Tongue (tissue), 2 donors: Measurements from ENCODE around the gene DAB1. TPM values are rescaled to one million over a fixed set of nuclear protein-coding genes. Genes with fewer than 3 reads are reported as not detected.

Experiments
- DNase-seq: peaks from one replicate; pipeline ENCODE4 v3.0.0-alpha.2; 2015
- total RNA-seq: library from RNA; depleted of rRNA; stranded (reverse); fragments of >200 nt; gene quantifications from one replicate; pipeline ENCODE4 v1.2.3, GENCODE V29; 2014

DAB1 gene
- total RNA-seq, 1 donor from 2014 or later: 2.5 TPM

DNA sequence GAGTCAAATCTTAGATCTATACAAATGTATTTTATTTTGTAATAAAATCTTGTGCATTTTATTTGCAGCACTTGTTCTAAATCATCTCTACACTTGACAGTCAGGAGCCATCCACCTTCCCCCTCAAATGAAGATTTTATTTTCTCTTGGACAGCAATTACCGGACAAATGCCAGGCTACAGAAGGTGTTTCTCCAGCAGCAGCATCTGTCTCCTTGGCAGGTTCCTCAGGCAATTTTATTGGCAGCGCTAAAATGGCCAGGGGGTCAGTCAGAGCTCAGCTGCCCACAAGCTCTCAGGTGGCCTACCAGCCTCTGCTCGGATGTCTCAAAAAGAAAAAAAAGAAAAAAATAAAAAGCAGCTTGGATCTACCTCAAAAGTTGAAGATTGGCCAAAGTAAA is 107.6 kb downstream of the DAB1 start:
- DNase-seq: no peak

DNA sequence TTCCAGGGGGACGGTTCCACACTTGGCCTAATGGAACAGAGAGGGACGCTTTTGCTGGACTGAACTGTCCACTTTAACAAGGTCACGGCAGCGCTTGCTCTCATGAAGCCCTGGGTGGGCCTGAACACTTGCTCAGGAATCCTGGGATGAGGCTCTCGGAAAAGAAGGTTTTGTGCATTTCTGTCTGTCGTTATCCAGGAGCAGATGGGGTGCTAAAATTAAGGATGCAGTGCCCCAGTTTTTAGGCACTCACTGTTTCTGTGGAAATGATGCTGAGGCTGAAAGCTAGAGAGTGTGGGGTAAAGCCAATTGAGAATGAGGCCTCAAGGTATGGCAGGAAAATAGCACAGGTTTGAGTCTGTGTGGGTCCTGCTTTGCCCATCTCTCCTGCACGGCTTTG is 111.0 kb downstream of the DAB1 start:
- no peak for DNase-seq

DNA sequence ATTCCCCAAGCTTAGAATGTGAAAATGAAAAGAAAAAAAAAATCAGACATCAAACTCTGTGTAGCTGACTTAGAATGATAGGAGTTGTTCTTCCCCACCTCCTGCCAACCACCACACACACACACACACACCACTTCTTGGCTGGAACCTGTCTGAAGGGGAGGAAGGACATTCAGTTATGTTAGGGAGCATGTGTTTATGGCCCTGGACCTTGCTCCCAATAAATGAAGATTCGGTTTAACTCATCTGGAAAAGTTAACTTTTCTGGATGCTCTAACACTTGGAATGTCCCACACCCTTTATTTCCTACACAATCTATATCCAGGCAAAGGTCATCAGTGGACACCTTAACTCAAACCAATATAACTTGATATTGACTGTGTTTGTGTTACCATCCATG is 112.4 kb downstream of the DAB1 start:
- no peak for DNase-seq

DNA sequence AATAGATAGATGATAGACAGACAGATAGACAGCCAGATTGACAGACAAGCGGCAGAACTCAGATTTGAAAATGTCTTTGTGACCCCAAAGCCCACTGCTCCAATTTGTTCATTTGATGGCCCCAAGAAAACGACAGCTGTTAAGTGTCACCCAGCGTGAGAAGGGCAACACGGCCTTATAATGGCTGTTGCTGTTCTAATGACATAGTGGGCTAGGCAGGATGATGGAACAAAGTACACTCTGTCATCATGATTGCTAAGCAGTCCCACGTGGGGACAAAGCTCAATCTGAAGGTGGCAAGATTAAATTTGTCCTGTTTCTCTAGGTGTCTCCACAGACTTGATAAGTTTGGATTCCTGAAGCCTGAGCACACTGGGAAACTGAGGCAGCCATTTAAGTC is 112.9 kb downstream of the DAB1 start:
- DNase-seq: no peak

DNA sequence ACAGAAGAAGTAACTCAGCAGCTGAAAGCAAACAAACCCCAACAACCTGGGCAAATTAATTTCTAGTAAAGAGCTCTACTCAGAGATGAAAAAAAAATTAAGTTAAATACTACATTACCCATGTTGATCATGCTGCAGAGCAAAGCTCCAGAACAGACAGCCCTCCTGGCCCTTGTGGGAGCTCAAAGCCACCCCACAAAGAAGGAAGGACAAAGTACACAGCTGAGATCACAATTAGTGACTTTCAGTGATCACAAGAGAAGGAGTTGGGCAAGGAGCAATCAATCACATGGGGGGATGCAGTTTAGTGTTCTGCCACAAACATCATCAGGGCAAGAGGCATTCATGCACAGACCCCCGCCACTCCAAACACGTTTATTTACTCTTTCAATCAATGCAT is 114.2 kb downstream of the DAB1 start:
- no peak for DNase-seq

DNA sequence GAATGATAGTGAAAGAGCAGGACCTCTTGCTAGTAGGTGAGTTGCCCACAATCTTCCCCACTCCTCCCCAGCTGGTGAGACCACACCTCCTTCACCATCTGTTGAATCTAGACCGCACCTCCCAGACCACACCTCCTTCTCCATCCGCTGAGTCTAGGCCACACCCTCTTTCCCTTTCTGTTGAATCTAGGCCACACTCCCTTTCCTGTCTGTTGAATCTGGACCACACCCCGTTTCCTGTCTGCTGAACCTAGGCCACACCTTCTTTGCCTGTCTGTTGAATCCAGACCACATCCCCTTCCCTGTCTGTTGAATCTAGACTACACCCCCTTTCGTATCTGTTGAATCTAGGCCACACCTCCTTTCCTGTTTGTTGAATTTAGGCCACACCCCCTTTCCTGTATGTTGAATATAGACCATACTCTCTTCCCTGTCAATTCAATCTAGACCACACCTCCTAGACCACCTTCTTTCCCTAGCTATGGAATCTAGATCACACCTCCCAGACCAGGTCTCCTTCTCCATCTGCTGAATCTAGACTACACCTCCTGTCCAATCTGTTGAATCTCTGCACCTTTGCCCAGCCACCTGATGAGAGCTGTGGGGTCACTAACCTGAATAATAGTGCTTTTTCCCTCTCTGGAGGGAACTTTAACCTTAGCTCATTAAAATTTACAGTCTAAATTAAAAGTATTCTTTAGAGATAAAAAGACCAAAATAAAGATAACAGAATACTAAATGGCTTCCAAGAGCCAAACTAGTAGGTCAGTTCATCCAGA is 116.3 kb downstream of the DAB1 start:
- DNase-seq: no peak

DNA sequence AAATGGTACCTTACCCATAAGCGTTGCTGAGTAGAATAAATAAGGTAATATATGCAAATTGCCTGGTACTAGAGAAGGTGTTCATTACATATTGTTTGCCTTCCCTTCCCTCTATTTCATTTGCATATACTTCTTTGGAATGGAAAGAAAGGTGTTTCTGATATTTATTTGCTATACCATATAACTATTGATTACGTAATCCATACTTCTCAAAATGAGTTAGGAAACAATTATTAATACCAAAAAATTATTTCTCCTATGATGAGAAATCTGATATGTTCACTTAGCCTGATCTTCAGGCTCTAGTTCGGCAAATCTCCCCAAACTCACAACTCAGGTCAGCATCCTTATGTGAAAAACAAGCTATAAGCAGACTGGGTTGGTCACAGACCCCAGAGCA is 119.3 kb downstream of the DAB1 start:
- DNase-seq: no peak

DNA sequence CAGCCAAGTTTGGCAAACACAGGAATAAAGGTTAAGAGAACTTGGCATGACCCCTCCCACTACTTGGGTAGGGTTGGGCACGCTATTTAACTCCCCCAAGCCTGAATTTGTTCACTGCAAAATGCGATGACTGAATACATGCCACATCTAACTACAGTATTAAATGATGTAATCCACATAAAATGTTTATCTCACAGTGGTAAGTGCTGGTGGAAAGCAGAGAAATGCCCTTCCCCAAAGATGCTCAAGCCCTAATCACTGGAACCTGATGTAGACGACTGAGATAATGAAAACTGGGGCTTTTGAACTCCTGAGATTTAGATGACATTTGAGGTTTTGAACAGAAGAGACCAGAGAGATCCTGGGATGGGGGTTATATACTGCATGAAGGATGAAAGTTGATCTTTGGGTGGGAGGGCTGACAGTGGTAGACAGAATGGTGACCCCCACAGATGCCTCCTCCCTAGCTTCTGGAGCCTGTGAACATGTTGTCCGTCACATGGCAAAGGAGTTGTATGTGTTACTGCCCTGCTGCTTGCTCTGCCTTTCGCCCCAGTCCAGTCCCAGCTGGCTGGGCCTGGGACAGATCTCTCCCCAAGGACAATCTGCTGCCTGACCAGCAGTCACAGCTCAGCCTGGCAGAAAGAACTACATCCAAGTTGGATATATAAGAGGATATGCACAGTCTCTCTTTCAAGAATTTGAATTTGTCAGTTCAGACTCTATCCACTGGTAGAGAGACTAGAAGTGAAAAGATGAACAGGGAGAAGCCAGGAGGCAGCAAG is 120.9 kb downstream of the DAB1 start:
- no peak for DNase-seq

DNA sequence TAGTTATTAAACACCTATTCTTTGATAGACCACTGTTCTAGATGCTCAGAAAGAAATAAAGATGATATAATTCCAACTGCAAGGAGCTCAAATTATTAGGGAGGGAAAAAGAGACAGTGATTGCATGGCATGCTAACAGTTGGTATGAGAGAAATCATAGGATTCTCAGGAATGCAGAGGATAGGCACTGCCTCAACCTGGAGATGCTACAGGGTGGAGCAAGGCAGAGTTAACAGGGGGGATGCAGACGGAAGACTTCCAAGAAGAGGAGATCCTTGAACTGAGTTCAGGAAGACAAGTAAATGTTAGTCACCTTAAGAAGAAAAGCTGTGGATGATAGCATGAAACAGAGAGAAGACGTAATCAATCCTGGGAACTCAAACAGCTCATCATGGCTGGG is 123.7 kb downstream of the DAB1 start:
- DNase-seq: no peak

DNA sequence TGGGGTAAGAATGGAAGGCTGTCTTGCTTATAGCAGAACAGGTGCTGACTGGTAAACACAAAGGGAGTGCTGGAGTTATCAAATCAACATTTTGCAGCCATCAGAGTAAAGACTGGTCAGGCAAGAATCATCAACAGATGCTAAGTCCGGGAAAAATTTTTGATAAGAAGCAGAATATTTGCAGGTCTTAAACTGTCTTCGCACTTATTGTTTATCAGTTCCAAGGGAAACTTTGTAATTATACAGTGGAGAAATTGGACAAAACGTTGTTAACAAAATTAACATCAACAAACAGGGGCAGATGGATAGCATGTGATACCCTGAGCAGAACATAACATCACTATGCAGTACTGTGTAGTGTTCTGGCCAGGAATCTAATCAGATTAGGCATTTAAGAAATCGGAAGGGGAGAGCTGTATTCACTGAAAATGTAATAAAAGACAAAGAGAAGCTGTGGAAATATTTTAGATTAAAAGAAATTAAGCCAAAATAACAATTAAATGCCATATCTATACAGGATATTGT is 127.1 kb downstream of the DAB1 start:
- DNase-seq: no peak

DNA sequence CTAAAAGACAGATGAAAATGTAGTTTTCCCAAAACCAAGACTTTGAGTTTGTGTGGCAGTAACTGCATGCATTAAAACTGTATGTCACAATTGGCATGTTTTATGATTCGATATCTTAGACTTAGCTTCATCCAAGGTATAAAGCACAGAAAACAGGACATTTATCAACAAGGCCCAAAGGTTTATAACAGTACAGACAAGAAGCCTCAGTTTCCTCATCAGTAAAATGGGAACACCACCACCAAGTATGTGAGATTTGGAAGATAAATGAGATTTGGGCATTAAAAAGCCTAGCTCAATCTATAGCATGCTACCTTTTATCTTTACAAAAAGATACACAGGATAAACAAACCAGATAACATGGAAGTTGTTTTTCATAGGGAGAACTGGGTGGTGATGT is 128.5 kb downstream of the DAB1 start:
- DNase-seq: no peak

DNA sequence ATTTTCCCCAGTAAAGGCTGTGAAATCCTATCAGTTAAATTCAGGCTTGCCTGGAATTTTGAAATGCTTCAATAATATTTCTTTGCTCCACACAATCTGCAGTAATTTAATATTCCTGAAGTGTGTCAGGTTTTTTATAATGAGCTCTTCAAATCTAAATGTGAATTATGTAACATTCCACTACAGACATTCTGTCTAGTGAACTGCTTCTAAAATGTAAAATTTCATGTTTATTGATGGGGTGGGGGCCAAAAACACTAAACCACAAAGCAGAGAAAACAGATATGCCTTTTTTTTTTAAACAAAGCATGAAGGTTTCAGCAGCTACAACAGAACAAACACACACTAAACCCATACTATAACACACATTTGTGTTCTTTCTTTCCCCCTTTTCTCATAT is 129.7 kb downstream of the DAB1 start:
- no peak for DNase-seq

DNA sequence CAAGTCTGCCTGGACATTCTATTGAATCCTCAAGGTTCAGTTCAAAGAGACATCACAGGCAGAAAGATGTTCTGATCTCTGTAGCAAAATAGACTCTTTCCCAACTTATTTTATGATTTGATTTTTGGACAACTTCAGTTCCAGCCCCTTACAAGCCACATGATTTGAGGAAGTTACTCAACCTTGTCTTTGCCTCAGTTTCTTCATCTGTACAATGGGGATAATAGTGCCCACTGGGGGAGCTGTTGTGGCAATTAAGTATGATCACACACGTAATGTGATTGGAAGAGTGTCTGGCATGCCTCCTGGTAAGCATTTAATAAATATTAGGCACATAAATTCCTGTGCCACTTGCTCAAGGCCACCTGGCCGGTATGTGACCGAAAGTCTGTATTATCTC is 130.6 kb downstream of the DAB1 start:
- no peak for DNase-seq

DNA sequence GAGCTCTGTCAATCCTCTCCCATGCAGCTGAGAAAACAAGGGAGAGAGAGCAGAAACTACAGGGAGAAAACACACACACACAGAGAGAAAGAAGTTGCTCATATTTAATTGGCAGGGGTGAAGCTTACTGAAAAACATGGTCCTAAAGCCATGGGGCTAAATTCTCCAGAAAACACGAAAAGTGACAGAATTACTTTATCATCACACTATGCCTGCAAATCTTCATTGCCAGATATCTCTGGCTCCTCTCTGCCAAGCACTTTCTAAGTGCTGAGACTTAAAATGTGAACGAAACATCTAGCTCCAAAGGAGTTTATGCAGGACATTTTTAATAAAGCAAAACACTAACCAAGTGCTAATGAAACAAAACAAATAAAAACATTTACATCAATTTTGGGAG is 134.1 kb downstream of the DAB1 start:
- no peak for DNase-seq

DNA sequence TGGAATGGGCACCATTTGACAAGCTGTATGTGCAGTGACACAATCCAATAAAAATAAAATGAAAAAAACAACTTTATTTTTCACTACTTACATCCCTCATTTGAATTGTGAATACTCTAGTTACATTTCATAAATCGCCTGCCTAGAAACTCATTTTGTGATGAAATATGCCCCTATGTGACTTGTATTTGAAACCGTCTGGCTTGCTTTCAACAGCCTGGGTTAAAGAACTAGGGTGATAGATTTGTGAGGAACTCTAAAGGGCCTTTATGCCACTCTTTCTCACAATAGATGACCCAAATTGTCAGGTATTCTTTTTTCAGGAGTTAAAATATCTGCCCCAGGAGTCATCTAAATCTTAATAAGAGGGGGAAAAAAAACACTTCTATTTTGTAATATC is 137.9 kb downstream of the DAB1 start:
- no peak for DNase-seq

DNA sequence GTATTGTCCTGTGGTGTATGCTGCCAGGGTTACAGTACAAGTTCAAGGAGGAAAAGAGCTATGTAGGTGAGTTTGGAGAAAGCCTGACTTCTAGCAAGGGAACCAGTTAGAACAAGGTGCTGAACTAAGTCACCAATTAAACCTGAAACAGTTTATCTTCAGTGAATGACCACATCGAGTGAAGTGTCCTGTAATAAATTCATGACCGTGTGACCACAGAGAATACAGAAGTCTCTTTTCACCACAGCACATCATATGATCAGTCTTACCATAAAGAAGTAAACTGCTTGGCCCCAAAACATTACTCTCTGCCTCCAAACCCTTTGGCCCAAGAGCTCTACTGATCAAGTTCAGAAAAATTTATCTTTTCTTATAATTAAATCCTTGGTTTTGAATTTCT is 141.4 kb downstream of the DAB1 start:
- no peak for DNase-seq

DNA sequence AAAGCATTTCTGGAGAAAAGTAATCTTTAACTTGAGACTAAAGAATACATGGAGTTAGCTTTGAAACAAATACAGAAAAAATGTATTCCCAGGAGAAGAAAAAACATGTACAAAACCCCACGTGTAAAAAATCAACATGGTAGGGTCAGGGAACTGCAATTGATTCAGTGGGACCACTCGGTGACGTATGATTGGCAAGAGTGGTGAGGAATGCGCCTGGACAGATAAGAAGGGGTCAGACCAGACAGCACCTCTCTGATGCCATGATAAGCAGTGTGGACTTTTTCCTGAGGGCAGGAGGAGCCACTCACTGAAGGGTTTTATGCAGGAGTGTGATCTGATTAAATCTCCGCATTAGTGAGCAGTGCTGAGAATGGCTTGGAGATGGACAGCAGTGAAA is 142.5 kb downstream of the DAB1 start:
- DNase-seq: no peak

DNA sequence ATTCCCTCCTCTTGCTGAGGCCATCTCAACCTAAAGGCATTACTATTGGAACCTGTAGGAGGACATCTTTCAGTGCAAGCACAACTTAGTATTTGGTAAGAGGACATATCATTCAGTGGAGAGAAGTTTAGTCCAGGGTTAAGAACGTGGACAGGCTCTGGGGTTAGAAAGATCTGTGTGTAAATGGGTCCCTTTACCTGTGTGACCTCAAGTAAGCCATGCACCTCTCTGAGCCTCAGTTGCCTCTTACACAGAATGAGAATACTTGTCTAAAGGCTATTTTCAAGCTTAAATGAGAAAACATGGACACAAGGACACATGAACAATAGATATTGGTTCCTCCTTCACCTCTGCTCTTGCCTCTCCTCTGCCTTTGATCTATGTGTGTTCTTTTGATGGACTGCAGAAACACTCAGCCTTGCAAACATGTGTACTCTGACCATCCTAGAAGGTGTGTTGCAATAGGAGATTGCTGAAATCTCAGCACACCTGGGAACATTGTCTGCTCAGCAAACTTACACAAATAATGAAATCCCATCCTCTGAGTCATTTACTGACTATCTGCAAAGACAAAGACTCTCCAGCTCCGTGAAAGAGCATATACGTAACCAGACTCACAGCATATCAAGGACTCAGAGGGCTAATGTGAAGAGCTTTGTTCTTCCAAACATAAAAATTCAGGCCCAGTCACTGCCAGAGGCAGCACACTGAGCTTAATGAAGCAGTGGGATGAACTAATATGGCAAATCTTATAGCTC is 143.8 kb downstream of the DAB1 start:
- no peak for DNase-seq

DNA sequence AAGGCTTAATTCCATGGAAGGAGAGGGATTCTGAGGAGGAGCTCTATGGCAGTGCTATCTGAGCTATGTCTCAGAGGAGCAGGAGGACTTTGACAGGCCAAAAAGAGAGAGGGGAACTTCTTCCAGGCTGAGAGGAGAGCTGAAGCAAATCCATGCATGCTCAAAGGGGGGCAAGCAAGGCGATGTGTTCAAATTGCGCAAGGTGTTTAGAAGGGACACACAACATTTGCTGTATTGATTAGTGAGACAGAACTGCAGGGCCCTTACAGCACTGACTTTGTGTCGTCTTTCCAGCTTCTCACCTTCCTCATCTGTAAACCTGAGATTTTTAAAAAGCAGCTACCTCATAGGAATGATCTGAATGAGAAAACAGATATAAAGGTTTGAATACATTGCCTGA is 145.3 kb downstream of the DAB1 start:
- DNase-seq: no peak

DNA sequence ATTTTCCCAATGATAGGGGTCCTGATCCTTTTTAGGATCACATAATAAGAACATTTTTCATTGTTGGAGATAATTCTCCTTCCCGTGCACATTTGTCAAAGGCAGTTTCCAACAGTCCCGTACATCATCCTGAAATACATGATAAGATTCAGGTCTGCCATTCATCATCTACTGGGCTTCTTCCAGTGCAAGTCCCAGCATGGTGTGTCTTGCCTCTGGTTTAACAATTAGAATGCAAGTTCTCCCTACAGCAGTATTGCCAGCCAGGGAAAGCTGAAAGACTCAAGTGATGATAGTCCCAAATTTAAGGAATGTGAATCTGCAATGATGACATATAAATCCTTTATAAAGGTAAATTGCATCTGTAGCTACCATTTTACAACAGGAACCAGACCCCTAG is 146.2 kb downstream of the DAB1 start:
- no peak for DNase-seq

DNA sequence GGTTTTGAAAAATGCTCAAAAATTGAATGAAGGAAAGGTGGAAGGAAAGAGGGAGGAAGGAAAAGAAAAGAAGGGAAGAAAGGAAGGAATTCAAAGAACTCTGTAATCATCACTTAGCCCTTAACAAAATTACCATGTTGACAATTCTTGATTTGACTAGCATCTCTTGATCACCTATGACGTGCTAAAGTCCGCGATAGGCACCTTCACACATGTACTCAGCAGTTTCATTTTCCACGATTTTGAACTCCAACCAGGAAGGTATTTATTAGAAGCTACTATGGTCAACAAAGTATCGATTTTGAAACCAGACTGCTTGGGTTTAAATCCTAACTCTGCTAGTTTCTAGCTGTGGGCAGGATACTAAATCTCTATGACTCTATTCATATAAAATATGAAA is 146.9 kb downstream of the DAB1 start:
- DNase-seq: no peak

DNA sequence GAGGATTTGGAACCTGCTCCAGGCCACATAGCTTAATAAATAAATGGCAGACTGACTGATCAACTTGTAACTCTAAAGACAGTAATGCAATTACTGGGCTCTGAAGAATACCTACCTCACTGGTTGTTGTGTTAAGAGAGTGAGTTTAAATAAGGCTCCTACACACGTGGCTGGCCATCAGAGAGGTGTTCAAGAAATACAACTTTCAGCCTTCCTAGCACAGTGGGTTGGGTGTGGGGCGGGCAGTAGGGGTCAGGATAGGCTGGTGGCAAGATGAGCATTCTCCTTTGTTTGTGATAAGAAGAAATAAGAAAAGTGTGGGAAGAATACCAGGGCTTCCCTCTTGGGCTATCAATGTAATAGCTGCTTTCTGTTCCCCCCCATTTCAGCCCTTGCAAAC is 151.3 kb downstream of the DAB1 start:
- no peak for DNase-seq

DNA sequence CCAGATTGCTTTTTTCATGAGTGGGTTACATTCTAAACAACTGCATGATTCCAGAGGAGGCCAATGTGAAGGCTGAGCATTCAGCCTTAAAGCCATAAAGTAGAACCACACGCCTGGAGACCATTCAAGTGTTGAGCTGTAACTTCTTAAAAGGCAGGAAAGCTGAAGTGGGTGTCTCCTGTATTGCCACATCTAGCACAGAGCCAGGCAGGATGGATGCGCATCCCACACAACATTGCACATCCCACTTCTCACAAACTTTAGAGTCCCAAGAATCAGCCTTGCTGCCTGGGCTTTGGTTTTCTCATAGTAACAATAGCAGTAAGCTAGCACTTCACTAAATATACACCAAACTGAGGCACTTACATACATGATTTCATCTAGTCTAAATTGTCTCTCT is 151.7 kb downstream of the DAB1 start:
- DNase-seq: no peak
